ENCODE data around the gene ACIN1. TPM values are rescaled to one million over a fixed set of nuclear protein-coding genes. Genes with fewer than 3 reads are reported as not detected.

Gene ACIN1
- total RNA-seq, 4 donors from 2014 or later, result 96.5 to 143 (median 108) TPM

GRCh38 chr14:23101986-23102625, 7.2 kb upstream of the ACIN1 start:
- DNase-seq (ENCODE audit: low spot score in 2 of 2), result no peak
- Histone ChIP-seq H3K9me3 (no peaks in the 10 kb centered on the region), H3K36me3 (peaks cover 0 to 22% (median 0%) of the 10 kb centered on the region in 3 donors), H3K27me3 (no peaks in the 10 kb centered on the region), H3K4me3 (no peak overlapping the region), H3K4me1 (peaks cover 0 to 8% (median 3%) of the 10 kb centered on the region in 4 donors), H3K27ac (no peak overlapping the region)
- WGBS, 2 donors, result 72 to 80% methylated on average over 10 of the region's 10 CpGs
- no peak for TF ChIP-seq EP300 (IDR thresholded peaks at IDR 0.05)
- TF ChIP-seq, protein P1, sequence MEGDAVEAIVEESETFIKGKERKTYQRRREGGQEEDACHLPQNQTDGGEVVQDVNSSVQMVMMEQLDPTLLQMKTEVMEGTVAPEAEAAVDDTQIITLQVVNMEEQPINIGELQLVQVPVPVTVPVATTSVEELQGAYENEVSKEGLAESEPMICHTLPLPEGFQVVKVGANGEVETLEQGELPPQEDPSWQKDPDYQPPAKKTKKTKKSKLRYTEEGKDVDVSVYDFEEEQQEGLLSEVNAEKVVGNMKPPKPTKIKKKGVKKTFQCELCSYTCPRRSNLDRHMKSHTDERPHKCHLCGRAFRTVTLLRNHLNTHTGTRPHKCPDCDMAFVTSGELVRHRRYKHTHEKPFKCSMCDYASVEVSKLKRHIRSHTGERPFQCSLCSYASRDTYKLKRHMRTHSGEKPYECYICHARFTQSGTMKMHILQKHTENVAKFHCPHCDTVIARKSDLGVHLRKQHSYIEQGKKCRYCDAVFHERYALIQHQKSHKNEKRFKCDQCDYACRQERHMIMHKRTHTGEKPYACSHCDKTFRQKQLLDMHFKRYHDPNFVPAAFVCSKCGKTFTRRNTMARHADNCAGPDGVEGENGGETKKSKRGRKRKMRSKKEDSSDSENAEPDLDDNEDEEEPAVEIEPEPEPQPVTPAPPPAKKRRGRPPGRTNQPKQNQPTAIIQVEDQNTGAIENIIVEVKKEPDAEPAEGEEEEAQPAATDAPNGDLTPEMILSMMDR (IDR thresholded peaks at IDR 0.05), result no peak
- TF ChIP-seq POLR2A (IDR thresholded peaks at IDR 0.05), result no peak

DNA sequence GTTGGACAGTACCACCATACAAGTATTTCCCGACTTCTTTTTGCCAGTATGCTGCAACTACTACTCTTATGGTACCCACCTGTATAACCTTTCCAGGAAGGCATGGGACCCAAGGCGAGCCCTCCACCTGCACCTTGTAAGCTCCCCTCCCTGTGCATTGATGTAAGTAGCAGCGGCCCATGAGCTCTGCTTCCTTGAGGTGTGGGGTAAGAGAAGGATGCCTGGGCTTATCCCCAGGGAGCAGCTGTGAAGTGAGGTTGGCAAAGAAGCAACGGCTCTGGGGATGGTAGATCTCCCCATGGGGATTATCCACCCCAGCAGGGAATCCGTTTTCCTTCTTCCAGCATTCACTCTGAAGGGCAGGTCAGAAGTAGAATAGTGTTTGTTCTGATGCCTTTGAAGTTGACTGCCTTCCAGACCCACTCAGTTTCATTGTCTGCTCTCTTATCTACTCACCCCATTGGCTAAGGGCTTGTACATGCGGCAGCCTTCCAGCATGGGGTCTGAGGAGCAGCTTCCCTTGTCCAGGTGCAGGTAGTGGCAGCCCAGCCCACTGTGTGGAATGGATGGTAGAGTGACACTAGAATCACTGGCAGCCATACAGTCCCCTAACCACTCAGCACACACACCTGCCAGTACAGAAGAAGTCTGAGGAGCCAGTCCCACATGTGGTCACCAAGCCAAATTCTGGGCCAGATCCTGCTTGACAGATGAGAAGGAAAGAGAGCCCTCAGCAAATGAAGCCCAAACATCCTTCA, 6.5 kb upstream of the ACIN1 start:
- Histone ChIP-seq H3K9me3 (no peaks in the 10 kb centered on the region), H3K4me3 (no peak overlapping the region), H3K27me3 (no peaks in the 10 kb centered on the region), H3K27ac (no peak overlapping the region), H3K36me3 (peaks cover 0 to 22% (median 0%) of the 10 kb centered on the region in 3 donors), H3K4me1 (peaks cover 0 to 15% (median 10%) of the 10 kb centered on the region in 4 donors)
- WGBS, 2 donors, result 72 to 77% methylated on average over 6 of the region's 6 CpGs
- TF ChIP-seq, protein P1 (IDR thresholded peaks at IDR 0.05), result no peak
- TF ChIP-seq EP300 (IDR thresholded peaks at IDR 0.05) (no peak), POLR2A (IDR thresholded peaks at IDR 0.05) (no peak)
- no peak for DNase-seq (ENCODE audit: low spot score in 2 of 2)

DNA sequence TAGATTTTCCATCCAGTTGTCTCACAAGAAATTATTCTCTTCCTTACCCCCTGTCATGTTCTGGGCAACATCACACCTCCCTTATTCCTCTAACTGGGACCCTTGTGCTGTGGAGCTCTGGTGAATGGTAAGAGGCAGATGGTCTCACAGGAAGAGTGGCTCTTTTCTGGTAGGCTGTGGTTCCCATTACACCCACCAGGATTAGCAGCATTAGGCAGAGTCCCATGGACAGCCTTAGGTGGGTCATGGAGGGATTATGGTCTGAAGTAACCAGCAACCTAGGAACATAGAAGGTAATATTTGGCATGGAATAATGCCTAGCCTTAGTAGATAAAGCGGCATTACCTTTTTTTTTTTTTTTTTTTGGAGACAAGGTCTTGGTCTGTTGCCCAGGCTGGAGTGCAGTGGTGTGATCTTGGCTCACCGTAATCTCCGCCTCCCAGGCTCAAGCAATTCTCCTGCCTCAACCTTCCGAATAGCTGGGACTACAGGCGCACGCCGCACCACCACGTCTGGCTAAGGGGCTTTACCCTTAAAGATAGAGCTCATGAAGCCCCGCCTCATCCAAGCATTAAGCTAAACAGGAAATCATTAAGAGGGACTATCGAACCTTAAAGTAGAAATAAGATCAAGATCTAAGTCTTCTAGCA, 4.4 kb upstream of the ACIN1 start:
- no peak overlapping the region for H3K27ac ChIP-seq
- TF ChIP-seq EP300 (IDR thresholded peaks at IDR 0.05) (no peak), POLR2A (IDR thresholded peaks at IDR 0.05) (no peak)
- TF ChIP-seq, protein P1 (IDR thresholded peaks at IDR 0.05), result no peak
- H3K9me3 ChIP-seq, result no peaks in the 10 kb centered on the region
- no peaks in the 10 kb centered on the region for H3K27me3 ChIP-seq
- H3K36me3 ChIP-seq, result peaks cover 0 to 22% (median 0%) of the 10 kb centered on the region in 3 donors
- WGBS, 2 donors, result 88 to 95% methylated on average over 10 of the region's 10 CpGs
- H3K4me1 ChIP-seq, result peaks cover 0 to 15% (median 13%) of the 10 kb centered on the region in 4 donors
- DNase-seq (ENCODE audit: low spot score in 2 of 2), result no peak
- H3K4me3 ChIP-seq, result no peak overlapping the region

GRCh38 chr14:23097786-23098185, 2.9 kb upstream of the ACIN1 start:
- TF ChIP-seq, protein P1 (IDR thresholded peaks at IDR 0.05), result no peak
- TF ChIP-seq EP300 (IDR thresholded peaks at IDR 0.05) (no peak), POLR2A (IDR thresholded peaks at IDR 0.05) (no peak)
- DNase-seq (ENCODE audit: low spot score in 2 of 2), result no peak
- no peak overlapping the region for H3K4me3 ChIP-seq
- H3K27ac ChIP-seq, result no peak overlapping the region
- peaks cover 0 to 30% (median 23%) of the 10 kb centered on the region in 4 donors for H3K4me1 ChIP-seq
- H3K36me3 ChIP-seq, result peaks cover 0 to 22% (median 0%) of the 10 kb centered on the region in 3 donors
- H3K9me3 ChIP-seq, result no peaks in the 10 kb centered on the region
- no peaks in the 10 kb centered on the region for H3K27me3 ChIP-seq
- WGBS, 2 donors, result 93 to 94% methylated on average over 7 of the region's 7 CpGs

Measured in tibial nerve (tissue), 4 donors.